ENCODE results near the gene TM4SF20. TPM values are rescaled to one million over a fixed set of nuclear protein-coding genes. Genes with fewer than 3 reads are reported as not detected.

TM4SF20 gene
- polyA plus RNA-seq, 1 donor (not counting 4 experiments of a cell fraction or from before 2014, with no cell fraction given): not detected

GRCh38 chr2:227411320-227411989 lies 32.3 kb upstream of the TM4SF20 start:
- Histone ChIP-seq H3K9me3 (ENCODE audit: control insufficient read depth, low read depth, low read length) (no peaks in the 10 kb centered on the region), H2AFZ (ENCODE audit: control insufficient read depth, low read length) (no peak overlapping the region), H3K9ac (ENCODE audit: control insufficient read depth, extremely low read depth, insufficient read depth, low read length) (peak overlapping the region; percentile 50), H3K27me3 (ENCODE audit: control insufficient read depth, extremely low read depth, insufficient read depth, low read length) (no peaks in the 10 kb centered on the region), H3K9me1 (ENCODE audit: control insufficient read depth, extremely low read depth, insufficient read depth, low read length) (no peaks in the 10 kb centered on the region), H3K4me1 (ENCODE audit: control insufficient read depth, extremely low read depth, insufficient read depth, low read length) (peaks cover 62% of the 10 kb centered on the region), H3K27ac (ENCODE audit: control insufficient read depth, insufficient read depth, low read length) (peak overlapping the region; percentile 82), H3K4me2 (ENCODE audit: control insufficient read depth, extremely low read depth, insufficient read depth, low read depth, low read length) (peak overlapping the region; percentile 62), H3K79me2 (ENCODE audit: control insufficient read depth, insufficient read depth, low read length) (no peaks in the 10 kb centered on the region), H3K4me3 (ENCODE audit: control insufficient read depth in 2 of 3, extremely low read depth in 1 of 3, insufficient read depth in 2 of 3, low read depth in 1 of 3, low read length in 3 of 3) (peak overlapping the region in 1 of 3 experiments; percentile 35), H4K20me1 (ENCODE audit: control insufficient read depth, extremely low read depth, insufficient read depth, low read length) (no peaks in the 10 kb centered on the region), H3K36me3 (ENCODE audit: control insufficient read depth in 2 of 2, extremely low read depth in 1 of 2, insufficient read depth in 2 of 2, low read length in 2 of 2) (no peaks in the 10 kb centered on the region)
- DNase-seq (ENCODE audit: low read depth, low spot score) (peak; percentile 90), FAIRE-seq (peak; percentile 96)
- dilution Hi-C loops (cut with MboI; ENCODE audit: extremely low pct_ligation_motif_present, low sequenced_read_pairs): no loop called here
- TF ChIP-seq, protein P1, sequence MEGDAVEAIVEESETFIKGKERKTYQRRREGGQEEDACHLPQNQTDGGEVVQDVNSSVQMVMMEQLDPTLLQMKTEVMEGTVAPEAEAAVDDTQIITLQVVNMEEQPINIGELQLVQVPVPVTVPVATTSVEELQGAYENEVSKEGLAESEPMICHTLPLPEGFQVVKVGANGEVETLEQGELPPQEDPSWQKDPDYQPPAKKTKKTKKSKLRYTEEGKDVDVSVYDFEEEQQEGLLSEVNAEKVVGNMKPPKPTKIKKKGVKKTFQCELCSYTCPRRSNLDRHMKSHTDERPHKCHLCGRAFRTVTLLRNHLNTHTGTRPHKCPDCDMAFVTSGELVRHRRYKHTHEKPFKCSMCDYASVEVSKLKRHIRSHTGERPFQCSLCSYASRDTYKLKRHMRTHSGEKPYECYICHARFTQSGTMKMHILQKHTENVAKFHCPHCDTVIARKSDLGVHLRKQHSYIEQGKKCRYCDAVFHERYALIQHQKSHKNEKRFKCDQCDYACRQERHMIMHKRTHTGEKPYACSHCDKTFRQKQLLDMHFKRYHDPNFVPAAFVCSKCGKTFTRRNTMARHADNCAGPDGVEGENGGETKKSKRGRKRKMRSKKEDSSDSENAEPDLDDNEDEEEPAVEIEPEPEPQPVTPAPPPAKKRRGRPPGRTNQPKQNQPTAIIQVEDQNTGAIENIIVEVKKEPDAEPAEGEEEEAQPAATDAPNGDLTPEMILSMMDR (optimal IDR thresholded peaks at IDR 0.05 in 1 of 3, IDR thresholded peaks at IDR 0.05 in 1 of 3, conservative IDR thresholded peaks at IDR 0.05 in 1 of 3; ENCODE audit: extremely low read depth in 1 of 3, insufficient read depth in 2 of 3, low read length in 3 of 3): no peak
- no peak for TF ChIP-seq EZH2 (IDR thresholded peaks at IDR 0.05; ENCODE audit: low read length)

GRCh38 chr2:227410191-227410590 lies 31.1 kb upstream of the TM4SF20 start:
- no peak overlapping the region for H3K4me2 ChIP-seq (ENCODE audit: control insufficient read depth, extremely low read depth, insufficient read depth, low read depth, low read length)
- no peak for FAIRE-seq
- DNase-seq (ENCODE audit: low read depth, low spot score): no peak
- dilution Hi-C loops (cut with MboI; ENCODE audit: extremely low pct_ligation_motif_present, low sequenced_read_pairs): no loop called here
- peaks cover 57% of the 10 kb centered on the region for H3K4me1 ChIP-seq (ENCODE audit: control insufficient read depth, extremely low read depth, insufficient read depth, low read length)
- no peaks in the 10 kb centered on the region for H4K20me1 ChIP-seq (ENCODE audit: control insufficient read depth, extremely low read depth, insufficient read depth, low read length)
- no peak overlapping the region for H3K27ac ChIP-seq (ENCODE audit: control insufficient read depth, insufficient read depth, low read length)
- H3K9me1 ChIP-seq (ENCODE audit: control insufficient read depth, extremely low read depth, insufficient read depth, low read length): no peaks in the 10 kb centered on the region
- TF ChIP-seq, protein P1 (optimal IDR thresholded peaks at IDR 0.05 in 1 of 3, IDR thresholded peaks at IDR 0.05 in 1 of 3, conservative IDR thresholded peaks at IDR 0.05 in 1 of 3; ENCODE audit: extremely low read depth in 1 of 3, insufficient read depth in 2 of 3, low read length in 3 of 3): no peak
- H3K4me3 ChIP-seq (ENCODE audit: control insufficient read depth in 2 of 3, extremely low read depth in 1 of 3, insufficient read depth in 2 of 3, low read depth in 1 of 3, low read length in 3 of 3): no peak overlapping the region
- H3K9me3 ChIP-seq (ENCODE audit: control insufficient read depth, low read depth, low read length): no peaks in the 10 kb centered on the region
- no peaks in the 10 kb centered on the region for H3K27me3 ChIP-seq (ENCODE audit: control insufficient read depth, extremely low read depth, insufficient read depth, low read length)
- H3K9ac ChIP-seq (ENCODE audit: control insufficient read depth, extremely low read depth, insufficient read depth, low read length): no peak overlapping the region
- no peaks in the 10 kb centered on the region for H3K79me2 ChIP-seq (ENCODE audit: control insufficient read depth, insufficient read depth, low read length)
- no peak overlapping the region for H2AFZ ChIP-seq (ENCODE audit: control insufficient read depth, low read length)
- H3K36me3 ChIP-seq (ENCODE audit: control insufficient read depth in 2 of 2, extremely low read depth in 1 of 2, insufficient read depth in 2 of 2, low read length in 2 of 2): no peaks in the 10 kb centered on the region

Measured in keratinocyte (primary cell).